Keratinocyte (primary cell): ENCODE data around the gene KCNC4. TPM values are rescaled to one million over a fixed set of nuclear protein-coding genes. Genes with fewer than 3 reads are reported as not detected.

Experiments
- DNase-seq: peaks from one replicate; pipeline ENCODE4 v3.0.0-alpha.2; 2011; ENCODE audit warnings: low read depth, missing footprints, low spot score
- FAIRE-seq: peaks from 2 replicates; lab custom pipeline; 2011; peaks lifted over from hg19 to GRCh38; lab: Jason Lieb, UNC
- H2AFZ ChIP-seq: 2 replicates; pipeline ENCODE4 v1.6.0; 2012; ENCODE audit warnings: low read length, control low read depth, inconsistent platforms; ENCODE audit not compliant: control insufficient read depth
- H3K27ac ChIP-seq: 2 replicates; pipeline ENCODE4 v1.5.1; 2011; ENCODE audit warnings: low read length; ENCODE audit not compliant: control insufficient read depth, insufficient read depth
- H3K27me3 ChIP-seq: 3 replicates; pipeline ENCODE4 v1.6.0; 2011; ENCODE audit warnings: low read length; ENCODE audit not compliant: control insufficient read depth, insufficient read depth; ENCODE audit errors: extremely low read depth
- H3K36me3 ChIP-seq, 2 experiments: 2 replicates in 1 of 2; 3 replicates in 1 of 2; pipeline ENCODE4 v1.5.1; 2011; ENCODE audit warnings: low read length in 2 of 2, mild to moderate bottlenecking in 1 of 2; ENCODE audit not compliant: control insufficient read depth in 2 of 2, insufficient read depth in 2 of 2; ENCODE audit errors: extremely low read depth in 1 of 2
- H3K4me1 ChIP-seq: 3 replicates; pipeline ENCODE4 v1.5.1; 2011; ENCODE audit warnings: low read length; ENCODE audit not compliant: control insufficient read depth, insufficient read depth; ENCODE audit errors: extremely low read depth
- H3K4me2 ChIP-seq: 3 replicates; pipeline ENCODE4 v1.6.0; 2011; ENCODE audit warnings: low read depth, low read length; ENCODE audit not compliant: control insufficient read depth, insufficient read depth; ENCODE audit errors: extremely low read depth
- H3K4me3 ChIP-seq, 3 experiments: fragments of 200-600 bp in 1 of 3; sonication (generic) in 1 of 3; 2 replicates in 2 of 3; 3 replicates in 1 of 3; pipeline ENCODE4 v1.5.1; 2011 to 2016; ENCODE audit warnings: low read length in 3 of 3, mild to moderate bottlenecking in 3 of 3, control low read depth in 2 of 3, inconsistent platforms in 1 of 3, low read depth in 1 of 3, mixed read lengths in 1 of 3, mixed run types in 1 of 3, moderate library complexity in 1 of 3; ENCODE audit not compliant: control insufficient read depth in 2 of 3, insufficient read depth in 2 of 3; ENCODE audit errors: extremely low read depth in 1 of 3
- H3K79me2 ChIP-seq: 2 replicates; pipeline ENCODE4 v1.6.0; 2012; ENCODE audit warnings: low read length; ENCODE audit not compliant: control insufficient read depth, insufficient read depth
- H3K9ac ChIP-seq: 3 replicates; pipeline ENCODE4 v1.6.0; 2011; ENCODE audit warnings: low read length; ENCODE audit not compliant: control insufficient read depth, insufficient read depth; ENCODE audit errors: extremely low read depth
- H3K9me1 ChIP-seq: 3 replicates; pipeline ENCODE4 v1.6.0; 2011; ENCODE audit warnings: low read length; ENCODE audit not compliant: control insufficient read depth, insufficient read depth; ENCODE audit errors: extremely low read depth
- H3K9me3 ChIP-seq: 2 replicates; pipeline ENCODE4 v1.5.1; 2012; ENCODE audit warnings: low read depth, low read length; ENCODE audit not compliant: control insufficient read depth
- H4K20me1 ChIP-seq: 3 replicates; pipeline ENCODE4 v1.6.0; 2011; ENCODE audit warnings: low read length; ENCODE audit not compliant: control insufficient read depth, insufficient read depth; ENCODE audit errors: extremely low read depth
- EZH2 ChIP-seq: IDR thresholded peaks from one replicate; pipeline ENCODE4 v1.6.1; 2012; ENCODE audit warnings: inconsistent platforms, mild to moderate bottlenecking, low read length, moderate library complexity
- dilution Hi-C: fragments of 300-500 bp; cut with MboI; formaldehyde crosslinking; loops from one replicate; pipeline ENCODE4 v1.7.0; 2020; ENCODE audit warnings: low sequenced_read_pairs; ENCODE audit not compliant: extremely low pct_ligation_motif_present
- polyA plus RNA-seq, 5 experiments: library from polyadenylated mRNA; depleted of rRNA in 3 of 5; stranded (reverse) in 3 of 5; stranded (forward) in 1 of 5; unstranded in 1 of 5; fragments of >200 nt; gene quantifications; 1 replicate in 1 of 5; 2 replicates in 3 of 5; 3 replicates in 1 of 5; pipeline versions ENCODE4 v1.2.1 to v1.2.3, GENCODE V29; 2011 to 2012; ENCODE audit warnings: missing spikeins in 2 of 5, low read depth in 1 of 5, low replicate concordance in 1 of 5
- TF ChIP-seq, protein P1 (sequence below), 3 experiments: IDR thresholded peaks in 1 of 3; conservative IDR thresholded peaks in 1 of 3; optimal IDR thresholded peaks in 1 of 3; 2 replicates in 2 of 3; 3 replicates in 1 of 3; pipeline versions ENCODE3 to v1.5.1; 2011; ENCODE audit warnings: low read length in 3 of 3, mild to moderate bottlenecking in 3 of 3, moderate library complexity in 2 of 3, control low read depth in 1 of 3, inconsistent platforms in 1 of 3; ENCODE audit not compliant: insufficient read depth in 2 of 3; ENCODE audit errors: extremely low read depth in 1 of 3

The KCNC4 gene
- polyA plus RNA-seq, 1 donor (not counting 4 experiments of a cell fraction or from before 2014, with no cell fraction given), result 1.3 TPM

GRCh38 chr1:110173466-110174105 is 36.5 kb upstream of the KCNC4 start:
- no peak overlapping the region for H3K9ac ChIP-seq
- no peaks in the 10 kb centered on the region for H3K9me3 ChIP-seq
- no peaks in the 10 kb centered on the region for H3K4me1 ChIP-seq
- no peak overlapping the region for H2AFZ ChIP-seq
- H3K27ac ChIP-seq, result no peak overlapping the region
- FAIRE-seq, result no peak
- TF ChIP-seq, protein P1, sequence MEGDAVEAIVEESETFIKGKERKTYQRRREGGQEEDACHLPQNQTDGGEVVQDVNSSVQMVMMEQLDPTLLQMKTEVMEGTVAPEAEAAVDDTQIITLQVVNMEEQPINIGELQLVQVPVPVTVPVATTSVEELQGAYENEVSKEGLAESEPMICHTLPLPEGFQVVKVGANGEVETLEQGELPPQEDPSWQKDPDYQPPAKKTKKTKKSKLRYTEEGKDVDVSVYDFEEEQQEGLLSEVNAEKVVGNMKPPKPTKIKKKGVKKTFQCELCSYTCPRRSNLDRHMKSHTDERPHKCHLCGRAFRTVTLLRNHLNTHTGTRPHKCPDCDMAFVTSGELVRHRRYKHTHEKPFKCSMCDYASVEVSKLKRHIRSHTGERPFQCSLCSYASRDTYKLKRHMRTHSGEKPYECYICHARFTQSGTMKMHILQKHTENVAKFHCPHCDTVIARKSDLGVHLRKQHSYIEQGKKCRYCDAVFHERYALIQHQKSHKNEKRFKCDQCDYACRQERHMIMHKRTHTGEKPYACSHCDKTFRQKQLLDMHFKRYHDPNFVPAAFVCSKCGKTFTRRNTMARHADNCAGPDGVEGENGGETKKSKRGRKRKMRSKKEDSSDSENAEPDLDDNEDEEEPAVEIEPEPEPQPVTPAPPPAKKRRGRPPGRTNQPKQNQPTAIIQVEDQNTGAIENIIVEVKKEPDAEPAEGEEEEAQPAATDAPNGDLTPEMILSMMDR (optimal IDR thresholded peaks at IDR 0.05 in 1 of 3, IDR thresholded peaks at IDR 0.05 in 1 of 3, conservative IDR thresholded peaks at IDR 0.05 in 1 of 3; ENCODE audit: extremely low read depth in 1 of 3, insufficient read depth in 2 of 3, low read length in 3 of 3), result no peak
- no peak for TF ChIP-seq EZH2
- no peaks in the 10 kb centered on the region for H3K36me3 ChIP-seq
- dilution Hi-C loops, result no loop called here
- no peak overlapping the region for H3K4me3 ChIP-seq
- DNase-seq, result no peak
- no peaks in the 10 kb centered on the region for H4K20me1 ChIP-seq
- H3K27me3 ChIP-seq, result peaks cover 3% of the 10 kb centered on the region
- no peak overlapping the region for H3K4me2 ChIP-seq
- H3K79me2 ChIP-seq, result no peaks in the 10 kb centered on the region
- no peaks in the 10 kb centered on the region for H3K9me1 ChIP-seq

GRCh38 chr1:110174961-110175360 is 35.2 kb upstream of the KCNC4 start:
- FAIRE-seq, result no peak
- no peaks in the 10 kb centered on the region for H3K9me3 ChIP-seq

More at GRCh38 chr1:110174961-110175360, 35.2 kb upstream of the KCNC4 start:
- H2AFZ ChIP-seq, result no peak overlapping the region
- H3K9ac ChIP-seq, result no peak overlapping the region
- no peaks in the 10 kb centered on the region for H3K4me1 ChIP-seq
- H4K20me1 ChIP-seq, result no peaks in the 10 kb centered on the region
- H3K4me2 ChIP-seq, result no peak overlapping the region
- H3K4me3 ChIP-seq, result no peak overlapping the region
- H3K36me3 ChIP-seq, result no peaks in the 10 kb centered on the region
- no peak overlapping the region for H3K27ac ChIP-seq
- DNase-seq, result no peak
- H3K27me3 ChIP-seq, result peaks cover 3% of the 10 kb centered on the region
- TF ChIP-seq, protein P1 (optimal IDR thresholded peaks at IDR 0.05 in 1 of 3, IDR thresholded peaks at IDR 0.05 in 1 of 3, conservative IDR thresholded peaks at IDR 0.05 in 1 of 3; ENCODE audit: extremely low read depth in 1 of 3, insufficient read depth in 2 of 3, low read length in 3 of 3), result no peak
- no peak for TF ChIP-seq EZH2
- no peaks in the 10 kb centered on the region for H3K9me1 ChIP-seq
- no peaks in the 10 kb centered on the region for H3K79me2 ChIP-seq
- dilution Hi-C loops, result no loop called here
